SH-SY5Y (cell line): Measurements from ENCODE around the gene TTLL13.

Experiments
- GATA2 ChIP-seq: IDR thresholded peaks from 2 replicates; pipeline ENCODE4 v1.6.1; 2011; ENCODE audit warnings: mild to moderate bottlenecking, low read depth, low read length
- GATA3 ChIP-seq: IDR thresholded peaks from 2 replicates; pipeline ENCODE4 v1.6.1; 2011; ENCODE audit warnings: low read depth, mild to moderate bottlenecking, low read length, moderate library complexity

Gene TTLL13

GRCh38 chr15:90225504-90226234 lies 23.7 kb upstream of the TTLL13 start:
- no peak for TF ChIP-seq GATA2
- TF ChIP-seq GATA3: no peak

DNA sequence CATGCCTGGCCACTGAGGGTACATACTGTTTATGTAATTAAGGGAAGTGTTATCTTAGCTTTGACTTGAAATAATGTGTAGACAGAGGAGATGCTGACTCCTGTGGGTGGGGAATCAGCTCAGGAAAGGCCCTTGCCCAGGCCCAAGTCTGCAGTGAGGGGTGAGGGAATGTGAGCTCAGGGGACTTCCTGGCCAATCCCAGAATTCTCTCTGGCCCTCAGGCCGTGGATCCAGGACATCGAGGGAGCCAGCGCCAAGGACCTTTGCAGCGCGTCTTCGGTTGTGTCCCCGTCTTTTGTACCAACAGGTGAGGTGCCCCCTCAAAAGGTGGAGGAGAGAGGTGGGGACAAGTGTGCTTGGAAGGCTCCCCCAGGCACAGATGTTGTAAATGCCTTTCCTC lies 22.0 kb upstream of the TTLL13 start:
- TF ChIP-seq GATA3: no peak

DNA sequence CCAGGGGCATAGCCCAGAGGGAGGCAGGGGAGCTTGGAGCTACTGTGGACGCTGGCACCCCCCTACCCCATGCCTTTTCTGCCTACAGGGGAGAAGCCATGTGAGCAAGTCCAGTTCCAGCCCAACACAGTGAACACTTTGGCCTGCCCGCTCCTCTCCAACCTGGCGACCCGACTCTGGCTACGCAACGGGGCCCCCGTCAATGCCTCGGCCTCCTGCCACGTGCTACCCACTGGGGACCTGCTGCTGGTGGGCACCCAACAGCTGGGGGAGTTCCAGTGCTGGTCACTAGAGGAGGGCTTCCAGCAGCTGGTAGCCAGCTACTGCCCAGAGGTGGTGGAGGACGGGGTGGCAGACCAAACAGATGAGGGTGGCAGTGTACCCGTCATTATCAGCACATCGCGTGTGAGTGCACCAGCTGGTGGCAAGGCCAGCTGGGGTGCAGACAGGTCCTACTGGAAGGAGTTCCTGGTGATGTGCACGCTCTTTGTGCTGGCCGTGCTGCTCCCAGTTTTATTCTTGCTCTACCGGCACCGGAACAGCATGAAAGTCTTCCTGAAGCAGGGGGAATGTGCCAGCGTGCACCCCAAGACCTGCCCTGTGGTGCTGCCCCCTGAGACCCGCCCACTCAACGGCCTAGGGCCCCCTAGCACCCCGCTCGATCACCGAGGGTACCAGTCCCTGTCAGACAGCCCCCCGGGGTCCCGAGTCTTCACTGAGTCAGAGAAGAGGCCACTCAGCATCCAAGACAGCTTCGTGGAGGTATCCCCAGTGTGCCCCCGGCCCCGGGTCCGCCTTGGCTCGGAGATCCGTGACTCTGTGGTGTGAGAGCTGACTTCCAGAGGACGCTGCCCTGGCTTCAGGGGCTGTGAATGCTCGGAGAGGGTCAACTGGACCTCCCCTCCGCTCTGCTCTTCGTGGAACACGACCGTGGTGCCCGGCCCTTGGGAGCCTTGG lies 21.3 kb upstream of the TTLL13 start:
- TF ChIP-seq GATA3 (no peak), GATA2 (no peak)

- no peak for TF ChIP-seq GATA3
- TF ChIP-seq GATA2: no peak
Measured at GRCh38 chr15:90228960-90229359, 20.4 kb upstream of the TTLL13 start.

DNA sequence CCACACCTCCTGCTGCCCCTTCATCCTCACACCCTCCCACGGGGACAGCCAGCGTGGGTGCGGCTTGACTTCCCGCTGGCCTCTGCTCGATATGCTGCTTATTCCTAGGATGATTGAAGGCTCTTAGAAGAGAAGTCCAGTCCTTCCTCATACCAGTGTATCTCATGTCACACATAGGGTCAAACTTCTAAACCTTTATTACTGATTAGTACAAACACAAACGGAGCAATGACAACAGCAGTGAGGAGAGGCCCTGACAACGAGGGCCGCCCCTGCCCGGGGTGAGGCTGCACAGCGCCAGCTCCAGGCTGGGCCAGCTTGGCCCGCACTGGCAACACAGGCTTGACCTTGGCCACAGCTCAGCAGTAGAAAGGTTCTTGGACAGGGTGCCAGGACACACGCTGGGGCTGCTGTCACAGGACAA lies 19.3 kb upstream of the TTLL13 start:
- no peak for TF ChIP-seq GATA3
- TF ChIP-seq GATA2: no peak

- TF ChIP-seq GATA2: no peak
- no peak for TF ChIP-seq GATA3
Measured at GRCh38 chr15:90230610-90231009, 18.7 kb upstream of the TTLL13 start.

DNA sequence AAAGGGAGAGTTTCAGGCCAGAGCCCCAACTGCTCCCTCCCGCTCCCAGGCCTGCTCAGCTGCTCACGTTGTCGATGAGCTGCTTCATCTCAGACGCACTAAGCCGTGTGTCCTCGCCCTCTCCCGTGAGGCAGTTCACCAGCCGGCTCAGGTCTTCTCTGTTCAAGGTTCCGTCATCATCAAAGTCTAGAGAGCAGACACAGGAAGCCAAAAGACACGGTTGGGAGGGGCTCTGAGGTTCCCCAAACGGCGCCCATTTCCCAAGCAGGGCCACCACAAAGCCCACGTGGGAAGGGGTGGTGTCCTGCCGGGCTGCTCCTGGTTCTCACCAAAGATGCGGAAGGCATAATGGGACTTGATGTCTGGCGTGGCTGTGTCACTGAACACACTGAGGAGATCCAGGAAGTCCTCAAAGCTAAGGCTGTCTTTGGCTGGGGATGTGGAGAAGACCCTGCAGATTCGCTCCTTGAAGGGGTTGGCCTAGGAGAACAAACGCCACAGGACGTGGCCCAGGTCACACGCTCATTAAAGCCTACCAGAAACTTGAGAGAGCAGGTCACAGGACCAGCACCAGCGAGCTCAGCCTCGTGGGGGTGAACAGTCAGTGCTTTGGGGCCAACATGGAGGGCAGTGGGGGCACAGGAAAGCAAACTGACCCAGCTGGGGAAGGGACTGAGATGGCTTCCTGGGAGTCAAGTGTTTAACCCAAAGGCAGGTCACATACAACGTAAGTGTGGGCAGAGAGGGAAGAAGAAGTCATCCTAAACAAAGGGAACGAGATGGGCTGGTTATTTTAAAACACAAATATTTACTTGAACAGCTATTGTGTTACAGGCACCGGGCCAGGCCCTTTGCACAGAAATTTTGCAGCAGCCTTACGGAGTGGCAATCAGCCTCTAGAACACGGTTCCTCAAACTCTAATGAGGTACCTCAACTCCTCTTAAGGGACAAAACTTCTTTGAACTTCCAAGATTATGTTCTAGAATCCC lies 18.0 kb upstream of the TTLL13 start:
- TF ChIP-seq GATA3 (no peak), GATA2 (no peak)

GRCh38 chr15:90232196-90232595 lies 17.2 kb upstream of the TTLL13 start:
- TF ChIP-seq GATA2 (no peak), GATA3 (no peak)

DNA sequence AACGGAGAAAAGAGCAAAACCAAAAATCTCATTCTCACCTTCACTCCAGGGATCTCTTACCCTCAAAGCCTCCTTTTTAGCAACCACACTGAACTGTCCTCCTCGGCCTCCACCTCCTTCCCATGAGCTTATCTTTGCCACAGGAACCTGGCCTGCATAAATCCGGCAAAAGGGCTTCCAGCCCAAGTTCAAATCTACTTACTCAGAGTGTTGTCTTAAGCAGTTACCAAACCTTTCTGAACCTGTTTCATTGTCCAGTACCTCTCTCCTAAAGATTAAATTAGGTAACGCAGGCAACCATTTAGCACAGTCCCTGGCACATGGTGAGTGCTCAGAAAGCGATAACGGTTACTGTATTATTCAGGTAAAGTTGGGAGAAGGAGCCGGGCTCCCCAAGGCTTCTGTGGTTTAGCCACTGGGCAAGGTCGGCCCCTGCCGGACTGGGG lies 16.4 kb upstream of the TTLL13 start:
- no peak for TF ChIP-seq GATA2
- no peak for TF ChIP-seq GATA3

DNA sequence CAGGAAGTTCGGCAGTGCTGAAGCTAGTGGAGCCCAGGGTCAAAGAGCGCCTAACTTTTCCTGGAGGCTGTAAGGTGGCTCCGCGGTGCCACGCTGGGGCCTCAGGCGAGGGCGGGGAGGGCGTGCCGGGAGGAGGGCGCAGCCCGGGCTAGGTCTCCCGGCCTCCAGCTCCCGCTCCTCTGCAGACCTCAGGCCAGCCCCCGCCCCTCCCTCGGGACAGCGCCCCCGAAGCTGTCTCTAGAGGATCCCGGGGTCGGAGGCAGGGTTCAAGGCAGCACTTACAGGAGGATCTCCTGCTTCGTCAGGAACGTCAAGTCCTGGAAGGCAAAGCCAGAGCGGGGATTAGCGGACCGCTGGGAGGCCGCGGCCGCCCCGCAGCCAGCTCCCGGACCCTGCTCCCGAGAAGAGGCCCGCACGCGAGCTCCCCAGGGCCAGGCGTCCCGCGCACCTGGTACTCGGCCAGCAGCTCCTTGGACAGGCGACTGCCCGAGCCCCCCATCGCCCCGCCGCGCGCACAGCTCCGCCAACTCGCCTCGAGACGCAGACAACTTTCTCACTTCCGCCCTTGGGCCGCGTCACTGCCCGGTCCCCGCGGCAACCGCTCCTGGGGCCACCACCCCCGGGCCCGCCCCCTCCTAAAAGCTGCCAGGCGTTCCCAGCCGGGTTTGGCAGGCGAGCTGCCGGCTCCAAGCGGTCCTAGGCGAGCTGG lies 15.8 kb upstream of the TTLL13 start, which contains the start of gene CIB1:
Gene CIB1 (minus strand): TSS at position 555 of the 709 bp plus-strand sequence. CDS start 56 bp downstream, at position 499.
- TF ChIP-seq GATA3 (no peak), GATA2 (no peak)

DNA sequence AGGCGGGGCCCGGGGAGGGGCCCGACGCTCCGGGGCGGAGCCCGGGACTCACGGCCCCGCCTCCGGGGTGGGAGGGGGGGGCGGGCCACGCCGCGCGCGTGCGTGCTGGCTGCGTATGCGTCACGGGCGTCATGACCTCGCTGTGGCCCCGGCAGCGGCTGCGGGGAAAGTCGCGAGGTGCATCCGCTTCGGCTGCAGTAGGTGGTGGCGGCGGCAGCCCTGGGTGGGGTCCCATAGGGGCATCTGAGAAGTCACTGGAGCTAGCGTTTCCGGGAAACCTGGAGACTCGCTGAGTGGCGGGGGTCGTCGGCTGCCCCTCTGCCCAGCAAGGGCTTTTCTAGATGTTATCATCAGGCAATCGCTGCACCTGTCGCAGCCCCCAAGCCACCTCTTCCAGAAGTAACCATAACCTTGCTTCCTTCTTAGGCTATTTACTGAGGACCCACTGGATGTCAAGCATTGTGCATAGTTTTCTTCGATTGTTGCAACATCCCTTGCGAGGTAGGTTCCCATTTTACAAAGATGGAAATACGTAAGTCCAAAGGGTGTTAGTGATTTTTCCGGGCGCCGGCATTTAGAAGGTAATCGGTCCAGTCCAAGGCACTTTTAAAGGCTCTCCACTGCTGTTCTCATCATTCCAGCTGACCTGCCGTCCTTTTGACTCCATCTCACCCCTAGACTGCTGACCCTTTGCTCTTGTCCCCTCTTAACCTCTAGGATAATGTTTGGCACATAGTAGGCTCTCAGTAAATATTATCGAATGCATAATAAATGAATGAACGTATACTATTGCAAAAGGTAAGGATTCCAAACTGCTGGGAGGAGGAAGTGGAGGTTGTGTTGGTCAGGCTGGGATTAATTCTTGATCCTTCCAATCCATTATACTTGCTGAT lies 15.0 kb upstream of the TTLL13 start, which contains the start of gene GDPGP1:
Gene GDPGP1 (plus strand): TSS at position 114 of the 893 bp plus-strand sequence. CDS start 6,700 bp downstream, outside the sequence.
- TF ChIP-seq GATA2: peak; percentile 83
- no peak; the same call in 1 of the 2 replicates for TF ChIP-seq GATA3

GRCh38 chr15:90239371-90239770 lies 10.0 kb upstream of the TTLL13 start:
- TF ChIP-seq GATA2 (no peak), GATA3 (no peak)
